ENCODE data around the gene ILK. TPM values are rescaled to one million over a fixed set of nuclear protein-coding genes. Genes with fewer than 3 reads are reported as not detected.
A peak's percentile ranks its signal among the peaks of the same experiment; 100 is the strongest.

Gene ILK
- total and polyA plus RNA-seq, 11 donors = 177 to 288 (median 222) TPM

DNA sequence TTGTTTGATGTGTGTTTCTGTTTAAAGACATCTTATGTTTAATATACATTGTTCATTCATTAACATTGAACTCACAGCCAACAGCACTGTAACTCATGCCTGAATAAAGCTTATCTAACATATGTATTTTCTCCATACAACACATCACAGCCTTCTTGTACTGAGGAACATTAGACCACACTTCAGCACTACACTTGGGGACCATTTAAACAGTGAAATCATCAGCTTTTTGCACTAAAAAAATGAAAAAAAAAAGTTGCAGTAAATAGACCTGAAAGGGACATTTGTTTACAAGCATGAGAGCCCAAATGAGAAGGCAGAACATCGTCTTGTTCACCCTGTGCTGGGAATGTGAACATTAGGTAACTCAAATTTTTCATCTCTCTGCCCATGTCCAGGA lies 31.0 kb downstream of the ILK start:
- peak overlapping the region in 11 of 12 donors; percentile 28 to 94 (median 68) for H3K27ac ChIP-seq
- no peaks in the 10 kb centered on the region for H3K27me3 ChIP-seq
- H3K9me3 ChIP-seq = no peaks in the 10 kb centered on the region
- no peak overlapping the region for H3K4me3 ChIP-seq
- peaks cover 0 to 46% (median 35%) of the 10 kb centered on the region in 9 donors for H3K36me3 ChIP-seq
- intact Hi-C loops (cut with DNase I) = loop anchor here in 1 of 10 donors (2.0 kb wide), 1 partner anchor 48 kb away; the partner anchor contains the start of gene MRPL17
- ATAC-seq (no peak), DNase-seq (no peak)
- TF ChIP-seq, protein P1, sequence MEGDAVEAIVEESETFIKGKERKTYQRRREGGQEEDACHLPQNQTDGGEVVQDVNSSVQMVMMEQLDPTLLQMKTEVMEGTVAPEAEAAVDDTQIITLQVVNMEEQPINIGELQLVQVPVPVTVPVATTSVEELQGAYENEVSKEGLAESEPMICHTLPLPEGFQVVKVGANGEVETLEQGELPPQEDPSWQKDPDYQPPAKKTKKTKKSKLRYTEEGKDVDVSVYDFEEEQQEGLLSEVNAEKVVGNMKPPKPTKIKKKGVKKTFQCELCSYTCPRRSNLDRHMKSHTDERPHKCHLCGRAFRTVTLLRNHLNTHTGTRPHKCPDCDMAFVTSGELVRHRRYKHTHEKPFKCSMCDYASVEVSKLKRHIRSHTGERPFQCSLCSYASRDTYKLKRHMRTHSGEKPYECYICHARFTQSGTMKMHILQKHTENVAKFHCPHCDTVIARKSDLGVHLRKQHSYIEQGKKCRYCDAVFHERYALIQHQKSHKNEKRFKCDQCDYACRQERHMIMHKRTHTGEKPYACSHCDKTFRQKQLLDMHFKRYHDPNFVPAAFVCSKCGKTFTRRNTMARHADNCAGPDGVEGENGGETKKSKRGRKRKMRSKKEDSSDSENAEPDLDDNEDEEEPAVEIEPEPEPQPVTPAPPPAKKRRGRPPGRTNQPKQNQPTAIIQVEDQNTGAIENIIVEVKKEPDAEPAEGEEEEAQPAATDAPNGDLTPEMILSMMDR (IDR thresholded peaks at IDR 0.05) = no peak
- TF ChIP-seq POLR2A (IDR thresholded peaks at IDR 0.05) = no peak
- peaks cover 0 to 65% (median 56%) of the 10 kb centered on the region in 12 donors for H3K4me1 ChIP-seq
- WGBS, 4 donors = 70 to 82% (median 79%) methylated on average over 1 of the region's 1 CpG

- TF ChIP-seq POLR2A (IDR thresholded peaks at IDR 0.05) = no peak
- TF ChIP-seq, protein P1 (IDR thresholded peaks at IDR 0.05) = no peak
- H3K36me3 ChIP-seq = peaks cover 0 to 45% (median 27%) of the 10 kb centered on the region in 9 donors
- peak overlapping the region; percentile 2 to 94 (median 68) for H3K27ac ChIP-seq
- intact Hi-C loops (cut with DNase I) = loop anchor here in 1 of 10 donors (2.0 kb wide), 1 partner anchor 47 kb away; the partner anchor contains the start of gene MRPL17
- peaks cover 0 to 70% (median 57%) of the 10 kb centered on the region in 12 donors for H3K4me1 ChIP-seq
- no peak overlapping the region for H3K4me3 ChIP-seq
- no peaks in the 10 kb centered on the region for H3K27me3 ChIP-seq
- WGBS, 4 donors = 48 to 62% (median 51%) methylated on average over 10 of the region's 10 CpGs
- H3K9me3 ChIP-seq = no peaks in the 10 kb centered on the region
- DNase-seq (peak; percentile 67 to 84 (median 77)), ATAC-seq (peak; percentile 39 to 77 (median 62))
Observed at GRCh38 chr11:6635082-6635932, 31.7 kb downstream of the ILK start.

- Histone ChIP-seq H3K4me1 (peaks cover 0 to 70% (median 57%) of the 10 kb centered on the region in 12 donors), H3K27ac (peak overlapping the region in 9 of 12 donors; percentile 44 to 94 (median 69)), H3K27me3 (no peaks in the 10 kb centered on the region), H3K4me3 (no peak overlapping the region), H3K36me3 (peaks cover 0 to 41% (median 20%) of the 10 kb centered on the region in 9 donors), H3K9me3 (no peaks in the 10 kb centered on the region)
- DNase-seq = no peak
- intact Hi-C loops (cut with DNase I) = no loop called here
- ATAC-seq = no peak
- TF ChIP-seq, protein P1 (IDR thresholded peaks at IDR 0.05) = no peak
- no peak for TF ChIP-seq POLR2A (IDR thresholded peaks at IDR 0.05)
- WGBS, 4 donors = 78 to 89% (median 85%) methylated on average over 3 of the region's 3 CpGs
Observed at GRCh38 chr11:6636480-6636879, 32.9 kb downstream of the ILK start.

DNA sequence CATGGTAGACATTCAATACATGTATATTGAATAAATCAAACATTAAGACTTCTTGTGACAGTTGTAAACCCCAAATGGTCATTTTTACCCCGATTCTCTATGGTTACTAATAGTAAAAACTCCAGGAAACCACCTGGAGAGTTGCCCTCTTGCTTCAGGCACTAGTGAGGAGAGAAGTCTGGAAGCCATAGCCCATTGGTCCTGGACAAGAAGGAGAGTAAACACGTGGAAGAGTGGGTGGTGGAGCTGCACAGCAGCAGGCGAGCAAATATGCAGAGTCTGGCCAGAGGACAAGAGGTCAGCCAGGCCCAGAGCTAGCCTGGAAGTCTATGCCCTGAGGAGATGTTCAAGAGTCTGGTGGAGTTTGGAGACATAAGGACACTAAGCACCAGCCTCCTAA lies 34.3 kb downstream of the ILK start:
- Histone ChIP-seq H3K36me3 (peaks cover 0 to 29% (median 9%) of the 10 kb centered on the region in 9 donors), H3K4me1 (peaks cover 0 to 76% (median 57%) of the 10 kb centered on the region in 12 donors), H3K27me3 (no peaks in the 10 kb centered on the region), H3K4me3 (no peak overlapping the region), H3K9me3 (no peaks in the 10 kb centered on the region), H3K27ac (peak overlapping the region in 7 of 12 donors; percentile 1 to 47 (median 25))
- DNase-seq (peak in 4 of 5 donors; percentile 56 to 74 (median 64)), ATAC-seq (peak; percentile 55 to 74 (median 66))
- intact Hi-C loops (cut with DNase I) = loop anchor here in 1 of 10 donors (2.0 kb wide), 1 partner anchor 19 kb away; the partner anchor contains the start of gene TPP1
- TF ChIP-seq, protein P1 (IDR thresholded peaks at IDR 0.05) = no peak
- TF ChIP-seq POLR2A (IDR thresholded peaks at IDR 0.05) = no peak
- 29 to 32% (median 32%) methylated on average over 3 of the region's 3 CpGs for WGBS, 4 donors

All from heart left ventricle (tissue), 16 donors.